A375 (cell line): ENCODE data around the gene MARK4. TPM values are rescaled to one million over a fixed set of nuclear protein-coding genes. Genes with fewer than 3 reads are reported as not detected.

Experiments used
- total RNA-seq: library from RNA; depleted of rRNA; stranded (reverse); fragments of >200 nt; shearing (Covaris generic); gene quantifications from 2 replicates; pipeline ENCODE4 v1.2.3, GENCODE V29; 2014; rRNA removed

Gene MARK4
- 12.4 and 12.9 TPM in 2 replicates for total RNA-seq

DNA sequence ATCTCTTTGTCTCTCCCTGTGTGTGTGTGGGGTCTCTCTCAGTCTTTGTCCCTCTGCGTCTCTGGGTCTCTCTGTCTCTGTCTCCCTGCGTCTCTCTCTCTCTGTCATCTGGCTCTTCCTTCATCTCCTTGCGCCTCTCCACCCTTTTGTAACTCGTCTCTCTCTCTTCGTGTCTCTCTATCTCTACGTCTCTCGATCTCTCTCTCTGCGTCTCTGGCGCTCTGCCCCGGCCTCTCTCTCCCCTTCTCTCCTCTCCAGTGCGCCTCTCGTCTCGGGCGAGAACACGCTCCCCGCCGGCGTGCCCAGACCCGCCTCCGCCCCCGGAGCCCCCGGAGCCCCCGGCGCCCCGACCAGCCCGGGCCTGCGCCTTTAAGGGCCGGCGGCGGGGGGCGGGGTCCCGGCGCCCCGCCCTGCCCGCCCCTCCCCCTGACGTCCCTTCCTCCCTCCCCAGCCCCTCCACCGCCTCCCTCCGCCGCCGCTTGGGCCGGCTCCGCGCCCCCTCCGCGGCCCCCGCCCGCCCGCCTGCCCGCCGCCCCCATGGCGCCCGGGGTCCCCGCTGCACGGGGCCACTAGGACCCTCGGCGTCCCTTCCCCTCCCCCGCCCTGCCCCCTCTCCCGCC lies at the start of gene MARK4:
Gene MARK4, plus strand, starts transcription at position 440 of the 620 bp plus-strand sequence. CDS start 318 bp downstream, outside the sequence.

GRCh38 chr19:45245334-45245787 lies 5.7 kb upstream of the MARK4 start, which contains the start of gene EXOC3L2:
EXOC3L2 (minus strand) TSS chr19:45245407; CDS start chr19:45239045, 6,362 bp downstream.

GRCh38 chr19:45322744-45323281 lies 71.7 kb downstream of the MARK4 start, which contains the start of gene CKM:
CKM (minus strand) TSS chr19:45322875; CDS start chr19:45319713, 3,162 bp downstream.

DNA sequence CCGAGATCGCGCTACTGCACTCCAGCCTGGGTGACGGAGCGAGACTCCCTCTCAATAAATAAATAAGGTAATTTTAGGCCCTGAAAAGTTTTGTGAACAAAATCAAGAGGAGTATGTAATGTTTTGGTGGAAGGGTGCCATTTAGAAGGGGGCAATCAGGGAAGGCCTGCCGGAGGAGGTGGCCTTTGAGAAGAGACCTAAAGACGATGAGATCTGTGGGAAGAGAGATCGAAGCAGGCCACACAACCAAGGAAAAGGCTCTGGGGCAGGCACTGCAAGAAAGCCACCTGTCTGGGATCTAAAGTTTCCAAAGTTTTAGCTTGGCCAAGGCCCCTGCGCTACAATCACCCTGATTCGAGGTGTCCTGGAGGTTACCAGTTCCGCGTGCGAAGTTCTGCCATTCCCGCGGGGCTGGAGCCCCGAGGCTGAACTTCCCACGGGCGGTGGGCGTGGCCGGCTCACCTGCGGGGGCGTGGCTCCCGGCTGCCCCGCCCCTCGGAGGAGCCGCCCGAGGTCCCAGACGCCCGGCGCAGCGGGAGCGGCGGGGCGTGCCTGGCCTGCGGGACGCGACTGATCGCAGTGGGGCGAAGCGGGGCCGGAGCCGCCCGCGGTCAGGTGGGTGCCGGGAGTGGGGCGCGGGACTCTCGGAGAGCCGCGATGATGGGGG lies 89.3 kb downstream of the MARK4 start, which contains the start of gene KLC3:
Gene KLC3, plus strand, starts transcription at position 519 of the 667 bp plus-strand sequence. CDS start 4,792 bp downstream, outside the sequence.

Other genes starting within 250 kb of the MARK4 start
- gene RELB, start 249.8 kb upstream of the MARK4 start, total RNA-seq = 22.0 and 23.3 TPM in 2 replicates
- 54.8 and 66.9 TPM in 2 replicates for gene CLASRP, start 212.2 kb upstream of the MARK4 start, total RNA-seq
- gene ZNF296, start 174.8 kb upstream of the MARK4 start, total RNA-seq = 0.82 and 1.9 TPM in 2 replicates
- gene GEMIN7, start 172.0 kb upstream of the MARK4 start, total RNA-seq = 32.3 and 37.6 TPM in 2 replicates
- 29.2 and 29.7 TPM in 2 replicates for gene PPP1R37, start 158.1 kb upstream of the MARK4 start, total RNA-seq
- gene NKPD1, start 90.3 kb upstream of the MARK4 start, total RNA-seq = not detected in 2 replicates
- gene TRAPPC6A, start 73.0 kb upstream of the MARK4 start, total RNA-seq = 4.4 and 4.9 TPM in 2 replicates
- 3.6 and 3.7 TPM in 2 replicates for gene BLOC1S3, start 72.5 kb upstream of the MARK4 start, total RNA-seq
- 0.53 and 0.72 TPM in 2 replicates for gene EXOC3L2, start 5.9 kb upstream of the MARK4 start, total RNA-seq
- gene CKM, start 71.6 kb downstream of the MARK4 start, total RNA-seq = not detected in 2 replicates
- 0.24 TPM in 1 of 2 replicates, not detected in the other for gene KLC3, start 89.5 kb downstream of the MARK4 start, total RNA-seq
- gene ERCC2, start 119.3 kb downstream of the MARK4 start, total RNA-seq = 27.6 and 28.0 TPM in 2 replicates
- 1.6 and 3.7 TPM in 2 replicates for gene PPP1R13L, start 153.8 kb downstream of the MARK4 start, total RNA-seq
- gene POLR1G, start 155.4 kb downstream of the MARK4 start, total RNA-seq = 25.1 and 29.8 TPM in 2 replicates
- gene ERCC1, start 172.6 kb downstream of the MARK4 start, total RNA-seq = 218 and 262 TPM in 2 replicates
- 34.9 and 45.0 TPM in 2 replicates for gene FOSB, start 216.7 kb downstream of the MARK4 start, total RNA-seq
- gene RTN2, start 245.8 kb downstream of the MARK4 start, total RNA-seq = 3.5 and 5.0 TPM in 2 replicates
- 2.2 and 2.8 TPM in 2 replicates for gene PPM1N, start 247.2 kb downstream of the MARK4 start, total RNA-seq